Measurements from ENCODE around the gene PAEP.

PAEP gene

DNA sequence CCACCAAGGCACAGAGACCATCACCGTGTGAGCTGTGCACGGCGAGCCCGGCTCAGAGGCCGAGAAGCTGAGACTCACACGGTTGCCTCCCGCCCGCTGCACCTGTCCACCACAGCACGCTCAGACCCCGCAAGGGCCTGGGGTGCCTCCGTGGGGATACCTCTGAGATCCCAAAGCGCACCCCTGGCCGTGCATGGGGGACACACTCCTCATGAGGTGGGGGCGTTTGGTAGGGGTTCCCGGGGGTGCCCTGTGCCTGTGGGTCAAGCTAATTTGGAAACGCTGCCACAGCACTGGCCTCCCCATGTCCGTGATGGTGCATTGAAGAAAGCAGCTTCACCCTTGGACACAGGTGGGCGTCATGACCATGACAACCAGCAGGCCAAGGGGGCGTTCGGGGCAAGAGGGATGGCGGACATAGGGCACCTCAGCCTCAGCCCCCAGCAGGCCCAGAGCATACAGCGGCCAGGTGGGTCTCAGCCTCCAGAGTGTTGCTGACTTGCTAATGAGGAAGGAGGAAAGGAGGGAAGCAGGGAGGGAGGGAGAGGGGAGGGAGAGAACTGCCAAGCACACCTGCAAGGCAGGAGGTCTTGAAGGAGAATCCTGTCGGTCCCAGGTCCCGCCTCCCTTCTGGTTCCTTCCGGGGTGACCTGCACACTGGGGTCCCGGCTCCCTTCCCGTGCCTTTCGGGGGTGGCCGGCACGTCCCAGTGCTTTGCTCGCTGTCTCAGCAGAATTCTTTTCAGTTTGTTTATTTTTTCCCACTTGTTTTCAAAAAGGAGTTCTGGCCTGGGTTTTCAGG lies 43.1 kb downstream of the PAEP start:
- DNase-seq: no peak

DNA sequence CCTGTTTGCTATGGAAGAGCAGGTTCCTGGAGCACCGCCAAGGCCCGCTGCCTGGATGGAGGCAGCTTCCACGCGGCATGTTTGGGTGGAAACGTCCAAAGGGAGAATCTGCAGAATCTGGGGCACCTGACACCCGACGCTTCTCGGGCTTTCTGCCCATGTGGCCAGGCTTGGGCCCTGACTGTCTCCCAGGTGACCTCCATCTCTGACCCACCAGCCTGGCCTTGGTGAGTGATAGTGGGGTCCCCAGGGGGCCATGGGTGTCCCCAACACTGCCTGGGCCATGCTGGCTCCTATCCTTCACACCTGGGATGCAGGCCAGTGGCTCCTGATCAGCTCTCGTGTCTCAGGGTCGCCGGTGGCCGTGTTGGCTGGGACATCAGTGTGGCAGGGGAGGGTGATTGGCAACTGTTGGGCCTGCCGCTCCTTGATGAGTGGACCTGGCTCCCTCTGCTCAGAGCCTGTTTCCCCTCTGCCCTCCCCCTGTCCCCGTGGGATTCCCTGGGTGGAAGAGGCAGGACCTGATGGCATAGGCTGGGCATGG lies 43.8 kb downstream of the PAEP start:
- no peak for DNase-seq

DNA sequence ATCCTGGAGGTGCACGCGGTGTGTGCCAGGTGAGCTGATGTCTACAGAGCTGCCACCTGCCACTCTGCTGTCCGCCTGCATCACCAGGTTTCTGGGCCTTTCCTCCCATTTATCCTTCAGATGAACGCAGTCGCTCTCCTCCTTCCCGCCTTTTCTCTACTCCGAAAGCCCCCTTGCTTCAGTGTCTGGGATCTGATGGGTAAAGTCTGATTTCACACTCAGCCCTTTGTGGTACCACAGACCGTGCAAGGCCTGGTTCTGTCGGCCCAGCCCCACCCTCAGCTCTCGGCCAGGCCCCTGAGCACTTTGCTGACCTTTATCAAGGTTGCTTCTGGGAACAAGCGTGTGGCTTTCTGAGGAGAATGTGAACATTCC lies 45.3 kb downstream of the PAEP start:
- no peak for DNase-seq

DNA sequence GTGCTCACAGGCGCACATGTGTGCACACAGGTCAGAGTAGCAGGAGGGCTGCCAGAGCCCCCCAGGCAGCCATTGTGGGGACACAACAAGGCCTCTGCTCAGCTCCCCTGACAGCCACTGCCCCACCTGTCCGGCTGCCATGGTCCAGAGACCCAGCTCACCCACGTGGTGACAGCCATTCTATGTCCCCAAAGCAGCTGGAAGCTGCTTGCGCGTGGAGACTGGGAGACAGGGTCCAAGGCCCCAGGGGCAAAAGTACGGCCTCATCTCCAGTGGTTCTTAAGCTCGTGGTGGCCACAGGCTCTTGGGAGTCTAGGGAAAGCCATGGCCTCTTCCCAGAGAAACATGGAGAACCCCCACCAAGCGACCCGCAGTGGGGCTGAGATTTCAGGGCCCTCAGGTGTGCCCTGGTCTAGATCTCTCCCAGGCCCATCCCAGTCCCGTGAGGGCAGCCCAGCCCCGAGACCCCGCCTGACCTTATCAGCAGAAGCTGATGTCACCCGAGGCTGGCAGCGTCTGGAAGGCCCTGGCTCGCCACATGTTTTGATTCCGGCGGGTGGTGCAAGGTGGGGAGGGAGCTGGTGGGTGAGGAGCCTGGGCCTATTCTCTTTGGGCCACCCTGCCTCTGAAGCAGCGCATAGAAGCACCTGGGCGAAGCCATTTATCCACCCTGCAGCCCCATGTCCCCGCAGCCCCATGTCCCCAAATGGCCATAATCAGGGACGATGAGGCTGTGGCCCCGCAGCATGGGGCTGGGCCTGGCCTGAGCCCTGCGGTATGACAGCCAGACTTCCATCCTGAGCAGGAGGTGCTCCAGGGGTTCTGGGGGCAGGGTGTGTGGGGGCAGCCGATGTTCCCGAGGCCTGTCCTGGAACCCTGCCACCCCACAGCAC lies 46.1 kb downstream of the PAEP start:
- DNase-seq: no peak

DNA sequence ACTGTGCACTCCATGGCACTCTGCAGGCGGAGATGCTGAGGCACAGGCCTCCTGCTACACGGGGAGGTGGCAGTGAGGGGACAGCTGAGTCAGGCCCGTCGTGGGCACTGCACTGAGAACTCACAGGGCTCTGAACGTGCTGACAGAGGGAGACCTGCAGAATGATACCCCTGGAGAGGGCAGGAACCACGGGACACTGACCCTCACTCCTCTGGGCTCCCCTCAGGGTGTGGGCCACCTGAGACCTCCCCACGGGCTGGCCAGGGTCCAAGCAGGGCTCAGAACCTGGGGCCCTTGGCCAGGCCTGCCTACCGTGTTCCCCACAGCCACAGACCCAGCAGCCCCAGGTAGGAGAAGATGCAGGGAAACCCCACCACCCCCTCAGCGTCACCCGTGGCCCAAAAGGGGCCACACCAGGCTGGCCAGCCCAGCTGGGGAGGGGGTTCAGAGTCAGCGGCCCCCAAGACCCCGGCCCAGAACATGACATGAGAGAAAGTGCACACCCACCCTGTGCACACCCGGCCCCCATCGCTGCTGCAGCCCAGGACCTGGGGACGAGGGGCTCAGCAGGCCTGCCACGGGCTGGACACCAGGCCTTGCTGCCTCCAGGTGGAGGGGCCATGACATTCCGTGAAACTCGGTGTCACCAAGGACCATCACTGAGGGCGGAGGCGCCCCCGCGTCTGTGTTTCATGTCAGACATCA lies 46.9 kb downstream of the PAEP start:
- DNase-seq: no peak

DNA sequence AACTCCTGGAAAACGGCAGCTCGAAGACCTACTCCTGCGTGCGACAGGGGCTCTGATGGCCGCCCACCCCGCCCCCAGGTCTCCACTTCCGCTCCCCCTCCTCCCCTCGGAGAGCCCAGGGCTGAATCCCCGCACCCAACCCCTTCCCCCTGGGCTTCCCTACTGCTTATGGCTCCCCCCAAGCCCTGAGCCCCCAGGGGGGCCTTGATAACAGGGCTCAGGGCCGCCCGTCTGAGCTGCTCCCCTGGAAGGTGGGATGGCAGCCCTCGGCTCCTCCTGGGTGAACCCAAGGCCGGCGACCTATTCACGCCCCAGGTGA lies 47.4 kb downstream of the PAEP start:
- no peak for DNase-seq

DNA sequence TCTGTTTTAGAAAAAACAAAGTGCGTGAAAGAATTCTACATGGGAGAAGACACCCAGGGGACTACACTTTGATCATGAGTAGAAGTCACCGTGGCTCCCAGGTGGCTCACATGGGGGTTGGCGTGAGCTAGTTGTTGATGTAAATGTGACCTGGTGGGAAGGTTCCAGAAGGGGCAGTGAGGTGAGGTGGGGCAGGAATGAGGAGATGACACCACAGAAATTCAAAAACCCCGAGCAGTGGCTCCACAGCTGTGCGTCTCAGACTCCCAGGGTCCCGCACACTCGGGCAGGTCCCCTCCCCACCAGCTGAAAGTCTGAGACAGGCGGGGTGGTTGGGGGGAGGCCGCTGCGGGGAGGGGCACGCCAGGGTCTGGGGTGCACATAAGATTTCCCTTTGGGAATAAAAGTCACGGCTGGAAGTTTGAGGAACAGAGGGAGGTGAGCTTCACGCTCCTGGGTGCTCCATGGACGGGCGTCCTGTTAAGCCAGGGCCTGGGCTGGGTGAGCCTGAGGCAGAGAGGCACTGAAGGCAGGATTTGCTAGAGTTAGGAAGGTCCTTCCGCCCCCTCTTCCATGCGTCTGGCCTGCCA lies 47.9 kb downstream of the PAEP start:
- DNase-seq: no peak

DNA sequence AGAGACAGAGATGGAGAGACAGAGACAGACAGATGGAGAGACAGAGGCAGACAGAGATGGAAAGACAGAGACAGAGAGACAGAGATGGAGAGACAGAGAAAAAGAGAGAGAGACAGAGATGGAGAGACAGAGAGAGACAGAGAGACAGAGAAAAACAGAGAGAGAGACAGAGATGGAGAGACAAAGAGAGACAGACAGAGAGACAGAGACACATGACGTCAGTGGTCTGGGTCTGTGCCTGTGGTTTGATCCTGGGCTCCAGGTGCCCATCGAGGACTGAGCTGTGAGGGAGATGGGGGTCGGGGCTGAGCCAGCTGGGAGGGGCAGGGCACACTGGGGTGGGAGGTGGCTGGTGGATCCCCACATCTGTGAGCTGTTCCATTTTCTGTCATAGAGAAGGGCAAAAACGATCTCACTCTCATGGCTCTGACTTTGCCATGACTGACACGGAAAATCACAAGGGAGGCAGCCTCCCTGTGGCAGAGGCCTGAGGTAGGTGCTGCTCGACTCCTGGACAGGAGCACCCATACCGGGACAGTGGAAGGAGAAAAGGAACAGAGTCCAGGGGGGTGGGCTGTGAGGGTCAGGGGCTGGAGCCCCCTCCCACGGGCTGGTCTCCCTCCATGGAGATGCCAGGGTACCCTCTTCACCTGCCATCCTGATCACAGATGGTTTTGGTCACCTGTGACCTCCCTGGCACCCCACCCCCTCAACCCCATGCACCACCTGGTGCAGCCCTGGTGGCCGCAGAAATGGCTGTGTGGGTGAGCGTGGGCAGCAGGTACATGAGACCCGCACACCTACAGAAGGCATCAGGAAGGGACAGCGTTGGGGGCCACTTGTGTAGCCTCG lies 49.0 kb downstream of the PAEP start:
- no peak for DNase-seq

DNA sequence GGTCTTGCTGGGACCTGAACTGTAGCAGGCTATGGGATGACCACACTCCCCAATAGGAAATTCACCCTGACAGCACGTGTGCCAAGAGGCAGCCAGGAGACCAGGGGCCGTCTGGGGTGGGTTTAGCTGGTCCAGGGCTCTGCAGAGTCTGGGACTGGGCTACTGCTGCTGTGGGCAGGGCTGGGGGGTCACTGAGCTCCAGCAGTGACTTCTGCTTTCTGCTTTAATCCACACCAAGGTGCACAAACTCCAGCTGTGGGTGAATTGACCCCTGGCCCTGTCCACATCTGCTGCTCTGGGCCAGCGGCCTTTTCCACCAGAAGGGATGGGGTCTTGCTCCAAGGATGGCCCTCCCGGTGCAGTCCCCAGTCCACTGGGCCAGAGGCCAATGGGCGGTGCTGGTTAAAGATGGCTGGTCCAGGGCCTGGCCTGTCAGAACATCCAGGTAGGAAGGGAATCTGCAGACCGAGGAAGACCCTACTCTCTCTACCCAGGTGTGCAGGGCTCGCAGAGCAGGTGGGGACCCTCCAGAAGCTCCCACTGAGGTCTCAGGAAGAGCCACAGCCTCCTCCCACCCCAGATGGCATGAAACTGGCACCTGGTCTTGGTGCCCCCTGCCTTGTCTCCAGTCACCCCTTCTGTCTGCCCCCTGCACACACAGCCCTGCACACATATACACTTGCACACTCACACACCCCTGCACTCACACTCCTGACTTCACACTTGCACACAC lies 49.8 kb downstream of the PAEP start:
- DNase-seq: no peak

DNA sequence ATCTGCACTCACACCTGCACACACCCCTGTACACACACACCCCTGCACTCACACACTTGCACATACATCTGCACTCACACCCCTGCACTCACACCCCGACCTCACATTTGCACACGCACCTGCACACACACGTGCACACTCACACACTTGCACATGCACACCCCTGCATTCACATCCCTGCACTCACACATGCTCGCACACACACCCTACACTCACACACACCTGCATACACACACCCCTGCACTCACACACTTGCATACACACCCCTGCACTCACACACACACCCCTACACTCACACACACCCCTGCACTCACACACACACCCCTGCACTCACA lies 50.3 kb downstream of the PAEP start:
- no peak for DNase-seq

DNA sequence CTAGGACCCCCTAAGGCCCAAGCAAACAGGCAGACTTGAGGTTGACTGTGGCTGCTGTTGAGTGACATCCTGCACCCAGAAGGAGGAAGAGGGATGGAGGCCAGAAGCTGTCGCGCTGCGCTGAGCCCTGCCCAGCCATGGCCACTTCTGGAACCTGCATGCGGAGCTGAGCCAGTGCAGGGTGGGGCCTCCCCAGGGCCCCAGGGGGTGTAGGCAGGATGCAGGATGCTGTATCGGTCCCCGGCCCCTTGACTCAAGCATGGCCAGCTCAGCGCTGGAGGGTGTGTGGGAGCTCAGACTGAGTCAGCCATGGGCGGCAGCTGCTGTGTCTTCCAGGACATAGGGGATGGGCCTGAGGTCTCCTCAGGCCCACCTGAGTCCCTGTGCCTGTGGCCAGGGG lies 50.9 kb downstream of the PAEP start:
- DNase-seq: no peak

DNA sequence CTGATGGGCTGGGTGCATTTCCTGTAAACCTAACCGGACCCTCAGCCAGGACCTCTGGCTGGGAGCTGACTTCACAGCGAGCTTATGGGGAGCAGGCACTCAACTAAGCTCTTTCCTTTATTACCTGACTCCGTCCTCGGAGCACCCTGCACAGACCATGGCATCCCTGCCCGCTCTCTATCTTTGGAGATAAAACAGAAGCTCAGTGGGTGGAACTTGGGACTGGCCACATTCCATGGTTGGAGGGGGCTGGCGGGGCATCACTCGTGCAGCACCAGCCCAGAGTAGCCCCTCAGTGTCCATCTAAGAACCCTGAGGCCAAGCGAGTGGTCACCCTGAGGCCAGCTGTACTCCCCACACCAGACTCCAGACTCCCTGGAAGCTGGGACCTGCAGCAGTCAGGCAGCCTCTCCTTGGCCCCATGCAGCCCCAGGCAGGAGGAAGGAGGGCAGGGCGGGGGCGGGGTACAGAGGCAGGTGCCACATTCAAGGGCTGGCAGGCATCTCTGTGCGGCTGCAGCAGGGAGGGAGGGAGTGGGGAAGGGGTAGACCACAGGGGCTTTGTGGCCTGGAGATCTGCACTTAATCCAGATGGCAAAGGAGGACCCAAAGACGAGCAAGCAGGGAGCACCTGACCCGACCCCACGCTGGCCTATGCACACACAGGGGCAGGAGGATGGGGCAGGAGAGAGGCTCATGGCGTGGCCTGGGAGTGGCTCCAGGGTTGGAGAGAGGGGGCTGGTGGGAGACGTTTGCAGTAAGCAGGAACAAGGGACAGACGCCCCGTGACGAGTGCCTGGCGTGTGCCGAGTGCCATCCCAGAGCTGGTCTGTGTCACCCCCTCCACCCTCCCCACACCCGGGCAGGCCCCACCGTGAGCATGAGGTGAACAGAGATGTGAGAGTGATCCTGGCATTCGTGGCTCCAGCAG lies 51.7 kb downstream of the PAEP start:
- DNase-seq: no peak

DNA sequence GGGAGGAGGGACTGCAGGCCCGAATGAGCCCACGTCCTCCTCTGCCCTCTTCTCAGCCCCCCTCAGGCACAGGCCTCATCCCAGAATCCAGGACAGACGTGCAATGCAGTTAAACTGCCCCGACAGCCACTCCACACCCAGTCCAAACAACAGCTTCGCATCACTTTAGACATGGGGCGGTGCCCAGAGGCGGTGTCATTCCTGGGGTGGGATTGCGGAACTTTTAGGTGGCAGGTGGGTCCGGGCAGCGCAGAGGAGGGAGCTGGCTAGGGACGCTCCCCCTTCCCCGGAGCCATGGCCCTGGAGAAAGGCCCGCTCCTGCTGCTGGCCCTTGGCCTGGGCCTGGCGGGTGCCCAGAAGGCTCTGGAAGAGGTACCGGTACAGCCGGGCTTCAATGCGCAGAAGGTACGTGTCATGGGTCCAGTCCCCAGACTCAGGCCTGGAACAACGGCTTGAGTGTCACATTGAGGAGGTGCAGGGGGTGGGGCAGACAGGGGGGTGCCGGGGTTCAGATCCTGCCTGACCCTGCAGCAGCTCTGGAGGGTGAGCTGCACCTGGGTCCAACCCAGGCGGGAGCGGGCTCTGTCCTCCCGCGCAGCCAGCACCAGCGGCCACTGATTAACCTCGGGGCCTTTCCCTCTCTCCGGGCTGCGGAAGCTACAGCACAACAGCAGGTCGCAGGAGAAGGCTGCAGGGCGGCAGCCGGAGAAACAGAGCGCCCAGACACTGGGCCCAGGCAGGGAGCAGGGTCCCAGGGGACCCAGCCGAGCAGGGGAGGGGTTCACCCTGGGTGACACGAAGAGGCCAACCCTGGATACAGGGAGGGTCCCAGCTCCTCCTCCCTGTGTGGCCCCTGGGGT lies 52.6 kb downstream of the PAEP start:
- DNase-seq: no peak

DNA sequence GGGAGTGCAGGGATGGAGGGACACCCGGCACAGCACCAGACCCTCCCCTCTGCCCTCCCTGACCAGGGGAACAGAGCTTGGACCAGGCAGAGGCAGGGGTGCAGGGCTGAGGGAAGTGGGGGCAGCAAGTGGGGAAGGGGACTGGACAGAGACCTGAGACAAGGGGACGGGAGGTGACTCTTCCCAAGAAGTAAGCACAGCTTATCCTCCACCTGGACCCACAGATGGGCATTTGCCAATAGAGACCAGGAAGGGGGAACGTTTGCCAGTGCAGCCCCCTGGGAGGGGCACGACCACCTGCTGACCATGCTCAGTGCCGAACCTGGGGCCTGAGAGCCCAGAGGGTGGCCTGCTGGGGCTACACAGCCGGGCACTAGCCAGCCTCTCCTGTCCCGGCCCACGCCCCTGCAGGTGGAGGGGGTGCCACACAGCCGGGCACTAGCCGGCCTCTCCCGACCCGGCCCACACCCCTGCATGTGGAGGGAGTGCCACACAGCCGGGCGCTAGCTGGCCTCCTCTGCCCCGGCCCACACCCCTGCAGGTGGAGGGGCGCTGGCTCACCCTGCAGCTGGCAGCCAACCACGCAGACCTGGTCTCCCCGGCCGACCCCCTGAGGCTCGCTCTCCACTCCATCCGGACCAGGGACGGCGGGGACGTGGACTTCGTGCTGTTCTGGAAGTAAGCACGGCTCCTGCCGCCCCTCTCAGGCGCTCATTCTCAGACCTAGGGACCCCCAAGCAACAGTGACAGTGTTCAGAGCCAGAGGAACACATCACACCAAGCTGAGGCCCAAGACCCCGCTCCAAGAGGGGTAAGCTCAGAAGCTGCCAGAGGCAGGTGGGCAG lies 53.5 kb downstream of the PAEP start:
- DNase-seq: no peak

DNA sequence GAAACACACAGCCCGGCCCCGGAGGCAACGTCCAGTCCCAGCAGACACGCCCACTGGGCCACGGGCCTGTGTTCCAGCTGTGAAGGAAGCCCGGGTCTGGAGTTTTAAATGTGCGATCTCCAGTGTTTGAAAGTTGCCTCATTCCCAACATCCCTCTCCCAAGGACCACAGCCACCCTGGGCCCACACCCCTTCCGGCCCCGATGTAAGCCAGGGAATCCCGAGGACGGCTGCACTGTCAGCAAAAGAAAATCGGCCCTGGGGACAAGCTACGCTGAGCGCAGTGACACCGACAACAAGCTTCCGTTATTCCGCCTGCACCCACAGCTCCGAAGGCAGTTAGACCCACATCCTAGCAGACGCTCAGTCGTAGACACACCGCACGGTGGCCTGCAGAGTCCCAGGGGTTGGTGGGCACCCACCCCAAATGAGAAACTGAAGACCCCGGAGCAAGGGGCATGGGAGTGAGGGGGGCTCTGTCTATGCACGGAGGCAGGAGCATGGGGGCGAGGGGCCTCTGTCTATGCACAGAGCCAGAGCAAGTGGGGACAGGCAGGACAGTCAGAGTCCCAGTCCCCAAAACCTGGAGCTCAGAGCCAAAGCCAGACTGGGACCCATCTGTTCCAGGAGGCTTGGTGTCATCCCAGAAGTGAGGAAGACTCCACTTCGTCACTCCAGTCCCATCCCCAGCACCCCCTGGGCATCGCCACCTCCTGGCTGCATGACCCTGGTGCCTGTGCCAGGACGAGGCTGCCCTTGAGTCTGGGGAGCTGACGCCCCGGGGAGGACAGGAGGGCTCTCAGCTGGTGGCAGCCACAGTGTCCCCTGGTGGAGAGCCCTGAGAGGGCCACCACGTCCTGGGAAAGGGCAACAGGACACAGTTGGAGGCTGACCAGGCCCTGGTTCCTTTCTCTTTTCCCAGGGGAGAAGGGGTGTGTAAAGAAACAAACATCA lies 54.4 kb downstream of the PAEP start:
- no peak for DNase-seq

Data from suppressor macrophage treated with lipopolysaccharide for 4 hours (primary cell).